SK-N-SH (cell line): ENCODE measurements around the gene MED19. TPM values are rescaled to one million over a fixed set of nuclear protein-coding genes. Genes with fewer than 3 reads are reported as not detected.

Experiments
- CTCF ChIA-PET: fragments of 300-600, 350-600 bp; formaldehyde crosslinking; extraction: SDS; loops from one replicate; lab custom pipeline; 2021; lab: Yijun Ruan, JAX
- POLR2A ChIA-PET: fragments of 350-600 bp; sonication (Branson Sonifier 250); formaldehyde crosslinking; extraction: SDS; loops from one replicate; lab custom pipeline; 2020; ENCODE audit warnings: antibody characterized with exemption, inconsistent platforms; lab: Yijun Ruan, JAX
- DNase-seq: peaks from one replicate; pipeline ENCODE4 v3.0.0; 2012
- H2AFZ ChIP-seq: fragments of 200-600 bp; sonication (generic); 2 replicates; pipeline ENCODE4 v1.8.1; 2016; ENCODE audit warnings: antibody characterized with exemption, mild to moderate bottlenecking, low read depth
- H3F3A ChIP-seq: fragments of 200-600 bp; sonication (generic); replicated peaks from 2 replicates; pipeline ENCODE3; 2016; ENCODE audit warnings: antibody characterized with exemption, mild to moderate bottlenecking; ENCODE audit not compliant: insufficient read depth
- H3K27ac ChIP-seq, 2 experiments: fragments of 200-500 bp in 1 of 2; fragments of 200-600 bp in 1 of 2; sonication (Bioruptor generic) in 1 of 2; sonication (generic), shearing (Covaris generic) in 1 of 2; 2 replicates each; pipeline versions ENCODE4 v1.5.1 to v1.6.1; 2014 to 2016; ENCODE audit warnings: low read depth in 2 of 2, inconsistent platforms in 1 of 2, low read length in 1 of 2, mild to moderate bottlenecking in 1 of 2, mixed read lengths in 1 of 2
- H3K27me3 ChIP-seq: fragments of 200-600 bp; sonication (generic), shearing (Covaris generic); 2 replicates; pipeline ENCODE4 v1.6.1; 2016; ENCODE audit warnings: mixed run types; ENCODE audit not compliant: insufficient read depth
- H3K36me3 ChIP-seq, 2 experiments: fragments of 200-500 bp in 1 of 2; fragments of 200-600 bp in 1 of 2; sonication (Bioruptor generic) in 1 of 2; sonication (generic) in 1 of 2; replicated peaks in 1 of 2; 2 replicates each; pipeline versions ENCODE3 to v1.5.1; 2014 to 2016; ENCODE audit warnings: low read length in 1 of 2, mild to moderate bottlenecking in 1 of 2; ENCODE audit not compliant: insufficient read depth in 2 of 2, control insufficient read depth in 1 of 2
- H3K4me1 ChIP-seq, 2 experiments: fragments of 200-500 bp in 1 of 2; fragments of 200-600 bp in 1 of 2; sonication (Bioruptor generic) in 1 of 2; sonication (generic), shearing (Covaris generic) in 1 of 2; 2 replicates each; pipeline versions ENCODE4 v1.5.1 to v1.6.1; 2014 to 2016; ENCODE audit warnings: low read depth in 1 of 2, low read length in 1 of 2, mixed run types in 1 of 2; ENCODE audit not compliant: insufficient read depth in 2 of 2, control insufficient read depth in 1 of 2
- H3K4me2 ChIP-seq: fragments of 200-600 bp; sonication (generic), shearing (Covaris generic); 2 replicates; pipeline ENCODE4 v1.6.1; 2017; ENCODE audit warnings: mixed run types
- H3K4me3 ChIP-seq, 2 experiments: fragments of 200-500 bp in 1 of 2; fragments of 200-600 bp in 1 of 2; sonication (Bioruptor generic) in 1 of 2; sonication (generic), shearing (Covaris generic) in 1 of 2; 2 replicates each; pipeline versions ENCODE4 v1.5.1 to v1.8.1; 2014 to 2016; ENCODE audit warnings: low read depth in 2 of 2, inconsistent platforms in 1 of 2, low read length in 1 of 2, mild to moderate bottlenecking in 1 of 2, mixed read lengths in 1 of 2, moderate library complexity in 1 of 2
- H3K79me2 ChIP-seq: fragments of 200-600 bp; sonication (generic); 2 replicates; pipeline ENCODE4 v1.8.1; 2017; ENCODE audit warnings: mild to moderate bottlenecking; ENCODE audit not compliant: insufficient read depth
- H3K9ac ChIP-seq: fragments of 200-600 bp; sonication (generic); 2 replicates; pipeline ENCODE4 v1.6.1; 2017; ENCODE audit warnings: mixed run types
- H3K9me2 ChIP-seq: fragments of 200-600 bp; sonication (generic); 2 replicates; pipeline ENCODE4 v1.6.1; 2017; ENCODE audit warnings: mixed run types
- H3K9me3 ChIP-seq: fragments of 200-600 bp; sonication (generic); 2 replicates; pipeline ENCODE4 v1.6.1; 2017; ENCODE audit warnings: mixed run types, mild to moderate bottlenecking, moderate library complexity
- H4K20me1 ChIP-seq: fragments of 200-600 bp; sonication (generic); 2 replicates; pipeline ENCODE4 v1.6.1; 2017; ENCODE audit warnings: mild to moderate bottlenecking, mixed run types; ENCODE audit not compliant: insufficient read depth
- CHD2 ChIP-seq: fragments of 150-350 bp; IDR thresholded peaks from 2 replicates; pipeline ENCODE4 v1.6.1; 2018; ENCODE audit warnings: low read length; ENCODE audit not compliant: partially characterized antibody
- ELF1 ChIP-seq: IDR thresholded peaks from 2 replicates; pipeline ENCODE4 v1.4.0; 2012
- FOXJ3 ChIP-seq: sonication (generic); formaldehyde crosslinking; IDR thresholded peaks from 2 replicates; pipeline ENCODE4 v1.5.1; 2020; ENCODE audit warnings: mild to moderate bottlenecking, missing genetic modification reagents
- FOXM1 ChIP-seq: IDR thresholded peaks from 2 replicates; pipeline ENCODE4 v1.4.0; 2012; ENCODE audit warnings: low read depth, mild to moderate bottlenecking
- JUND ChIP-seq: IDR thresholded peaks from 2 replicates; pipeline ENCODE4 v1.4.0; 2012
- MXI1 ChIP-seq: IDR thresholded peaks from 2 replicates; pipeline ENCODE4 v1.6.1; 2012; ENCODE audit warnings: mild to moderate bottlenecking, low read depth, low read length, improper control_type of control experiment
- NFIC ChIP-seq: IDR thresholded peaks from 2 replicates; pipeline ENCODE4 v1.4.0; 2012; ENCODE audit warnings: borderline replicate concordance
- POLR2AphosphoS5 ChIP-seq: IDR thresholded peaks from 2 replicates; pipeline ENCODE4 v1.6.1; 2012; ENCODE audit warnings: low read depth, low read length
- RAD21 ChIP-seq: IDR thresholded peaks from 2 replicates; pipeline ENCODE4 v1.6.1; 2012; ENCODE audit warnings: mild to moderate bottlenecking, low read length
- RCOR1 ChIP-seq: fragments of 150-350 bp; IDR thresholded peaks from 2 replicates; pipeline ENCODE4 v1.6.1; 2017; ENCODE audit warnings: antibody characterized with exemption, low read length
- RFX5 ChIP-seq: IDR thresholded peaks from 2 replicates; pipeline ENCODE4 v1.6.1; 2012; ENCODE audit warnings: mild to moderate bottlenecking, improper control_type of control experiment, low read length
- SMC3 ChIP-seq: IDR thresholded peaks from 2 replicates; pipeline ENCODE4 v1.6.1; 2012; ENCODE audit warnings: low read depth, low read length, improper control_type of control experiment
- TAF1 ChIP-seq: IDR thresholded peaks from 2 replicates; pipeline ENCODE4 v1.6.1; 2012; ENCODE audit warnings: low read depth, mild to moderate bottlenecking, low read length, moderate library complexity, borderline replicate concordance
- TEAD4 ChIP-seq: IDR thresholded peaks from 2 replicates; pipeline ENCODE4 v1.4.0; 2012; ENCODE audit warnings: mild to moderate bottlenecking, borderline replicate concordance; ENCODE audit not compliant: insufficient read depth
- YY1 ChIP-seq: IDR thresholded peaks from 2 replicates; pipeline ENCODE4 v1.4.0; 2012; ENCODE audit warnings: low read depth, mild to moderate bottlenecking
- WGBS: methylation state at CpG from one replicate; pipeline ENCODE4 v1.1.6; 2017; ENCODE audit warnings: low lambda C conversion rate; 5-methylcytosine and 5-hydroxymethylcytosine counted together
- polyA plus RNA-seq, 3 experiments: library from polyadenylated mRNA; depleted of rRNA; stranded (reverse); fragments of >200 nt; gene quantifications; 2 replicates each; pipeline ENCODE4 v1.2.3, GENCODE V29; 2012
- TF ChIP-seq, protein P1 (sequence below): fragments of 200-600 bp; sonication (generic); IDR thresholded peaks from 2 replicates; pipeline ENCODE4 v1.6.1; 2017; ENCODE audit warnings: antibody characterized with exemption, mild to moderate bottlenecking, moderate library complexity
- TF ChIP-seq, protein P2 (sequence below): fragments of 150-350 bp; IDR thresholded peaks from 2 replicates; pipeline ENCODE4 v1.6.1; 2017; ENCODE audit warnings: antibody characterized with exemption, low read length, low read depth, borderline replicate concordance
- TF ChIP-seq, protein P3 (sequence below): IDR thresholded peaks from 2 replicates; pipeline ENCODE4 v1.4.0; 2012; ENCODE audit warnings: low read depth, borderline replicate concordance
- TF ChIP-seq, protein P4 (sequence below): IDR thresholded peaks from 2 replicates; pipeline ENCODE4; 2012
- TF ChIP-seq, protein P5 (sequence below): IDR thresholded peaks from 2 replicates; pipeline ENCODE4 v1.4.0; 2012; ENCODE audit warnings: low read depth

MED19 gene
- polyA plus RNA-seq, 1 of the 3 experiments (the other 2 are of a cell fraction), result 38.7 TPM

DNA sequence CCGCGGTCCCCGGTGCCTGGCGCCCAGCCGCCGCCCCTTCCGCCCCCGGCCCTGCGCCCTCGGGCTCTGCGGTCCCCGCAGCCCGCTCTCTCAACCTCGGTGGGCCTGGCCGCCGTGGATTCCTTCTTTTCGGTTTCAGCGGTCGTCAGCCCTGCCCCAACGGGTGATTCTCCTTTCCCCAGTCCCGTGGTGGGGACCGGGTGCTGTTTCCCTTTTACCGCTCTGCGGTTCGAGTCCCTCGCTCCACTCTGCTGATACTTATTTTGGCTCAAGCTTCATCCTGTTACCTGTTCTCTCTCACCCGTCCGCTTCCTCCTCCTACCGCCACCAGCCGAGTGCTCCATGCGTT lies 43.6 kb downstream of the MED19 start:
- no peaks in the 10 kb centered on the region for H3K27me3 ChIP-seq
- under 1% methylated on average over 21 of the region's 31 CpGs for WGBS
- H3K9ac ChIP-seq, result peak overlapping the region; percentile 87
- peaks cover 9 to 12% of the 10 kb centered on the region in 2 experiments; a peak in 3 of 4 replicates for H3K4me1 ChIP-seq
- peak overlapping the region; percentile 78 to 85 for H3K4me3 ChIP-seq
- H2AFZ ChIP-seq, result peak overlapping the region; percentile 20; the same call in 1 of the 2 replicates
- no peak for DNase-seq
- H3K27ac ChIP-seq, result peak overlapping the region; percentile 93 to 97
- no peaks in the 10 kb centered on the region for H4K20me1 ChIP-seq
- TF ChIP-seq YY1, result no peak
- no peak for TF ChIP-seq RAD21
- TF ChIP-seq FOXJ3 (CRISPR knock-in tag), result no peak
- no peak for TF ChIP-seq NFIC
- TF ChIP-seq, protein P1, sequence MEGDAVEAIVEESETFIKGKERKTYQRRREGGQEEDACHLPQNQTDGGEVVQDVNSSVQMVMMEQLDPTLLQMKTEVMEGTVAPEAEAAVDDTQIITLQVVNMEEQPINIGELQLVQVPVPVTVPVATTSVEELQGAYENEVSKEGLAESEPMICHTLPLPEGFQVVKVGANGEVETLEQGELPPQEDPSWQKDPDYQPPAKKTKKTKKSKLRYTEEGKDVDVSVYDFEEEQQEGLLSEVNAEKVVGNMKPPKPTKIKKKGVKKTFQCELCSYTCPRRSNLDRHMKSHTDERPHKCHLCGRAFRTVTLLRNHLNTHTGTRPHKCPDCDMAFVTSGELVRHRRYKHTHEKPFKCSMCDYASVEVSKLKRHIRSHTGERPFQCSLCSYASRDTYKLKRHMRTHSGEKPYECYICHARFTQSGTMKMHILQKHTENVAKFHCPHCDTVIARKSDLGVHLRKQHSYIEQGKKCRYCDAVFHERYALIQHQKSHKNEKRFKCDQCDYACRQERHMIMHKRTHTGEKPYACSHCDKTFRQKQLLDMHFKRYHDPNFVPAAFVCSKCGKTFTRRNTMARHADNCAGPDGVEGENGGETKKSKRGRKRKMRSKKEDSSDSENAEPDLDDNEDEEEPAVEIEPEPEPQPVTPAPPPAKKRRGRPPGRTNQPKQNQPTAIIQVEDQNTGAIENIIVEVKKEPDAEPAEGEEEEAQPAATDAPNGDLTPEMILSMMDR, result no peak
- TF ChIP-seq CHD2, result no peak
- no peak for TF ChIP-seq TEAD4
- TF ChIP-seq JUND, result no peak
- no peak for TF ChIP-seq POLR2AphosphoS5
- no peak for TF ChIP-seq SMC3
- TF ChIP-seq RCOR1, result no peak
- TF ChIP-seq, protein P2, sequence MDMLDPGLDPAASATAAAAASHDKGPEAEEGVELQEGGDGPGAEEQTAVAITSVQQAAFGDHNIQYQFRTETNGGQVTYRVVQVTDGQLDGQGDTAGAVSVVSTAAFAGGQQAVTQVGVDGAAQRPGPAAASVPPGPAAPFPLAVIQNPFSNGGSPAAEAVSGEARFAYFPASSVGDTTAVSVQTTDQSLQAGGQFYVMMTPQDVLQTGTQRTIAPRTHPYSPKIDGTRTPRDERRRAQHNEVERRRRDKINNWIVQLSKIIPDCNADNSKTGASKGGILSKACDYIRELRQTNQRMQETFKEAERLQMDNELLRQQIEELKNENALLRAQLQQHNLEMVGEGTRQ, result no peak
- TF ChIP-seq, all 33 proteins: peak for 0
- H3K4me2 ChIP-seq, result peak overlapping the region; percentile 86
- ChIA-PET POLR2A (no interaction called here), CTCF (interaction anchor here (0.7 to 1.3 kb wide), 4 partner anchors 11 to 210 kb away, joined by 3 to 5 read pairs (median 4); no protein-coding TSS in a partner anchor)
- H3K9me3 ChIP-seq, result no peaks in the 10 kb centered on the region
- H3K79me2 ChIP-seq, result peaks cover 55% of the 10 kb centered on the region
- no peaks in the 10 kb centered on the region for H3F3A ChIP-seq
- H3K36me3 ChIP-seq, result peaks cover 16 to 21% of the 10 kb centered on the region in 2 experiments
- no peaks in the 10 kb centered on the region for H3K9me2 ChIP-seq

DNA sequence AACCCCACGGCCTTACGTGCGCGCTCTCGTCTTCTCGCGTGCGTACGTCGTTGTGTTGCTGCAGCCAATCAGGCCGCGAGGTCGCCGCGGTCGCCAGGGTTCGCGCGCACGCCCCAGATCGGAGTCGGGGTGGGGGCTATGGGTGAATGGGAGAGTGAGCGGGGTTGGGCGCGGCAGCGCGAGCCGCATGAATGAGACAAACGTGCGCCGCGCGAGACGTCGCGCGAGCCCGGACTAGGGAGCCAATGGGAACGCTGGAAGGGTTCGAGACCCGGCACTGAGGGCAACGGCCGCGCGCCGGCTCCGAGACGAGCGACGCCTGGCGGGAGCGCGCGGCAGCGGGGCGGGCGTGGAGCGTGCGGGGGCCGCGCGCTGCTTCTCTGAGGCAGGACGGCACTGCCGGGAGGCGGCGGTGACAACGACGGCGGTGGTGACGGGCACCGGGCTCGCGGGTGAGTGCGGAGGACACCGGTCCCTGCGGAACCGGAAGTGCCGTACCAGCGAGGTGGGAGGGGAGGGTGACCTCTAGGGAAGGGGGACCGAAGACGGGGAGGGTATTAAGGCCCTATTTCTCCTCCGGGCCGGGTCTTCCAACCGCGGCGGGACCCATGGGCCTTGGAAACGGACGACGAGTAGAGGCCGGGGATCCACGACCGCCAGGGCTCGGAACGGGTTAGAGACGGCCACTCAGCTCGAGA lies 44.1 kb downstream of the MED19 start, which contains the start of gene ZDHHC5:
Gene ZDHHC5 (plus strand): TSS at position 379 of the 698 bp plus-strand sequence. CDS start 4,977 bp downstream, outside the sequence.
- POLR2A ChIA-PET, result no interaction called here
- TF ChIP-seq, protein P3, sequence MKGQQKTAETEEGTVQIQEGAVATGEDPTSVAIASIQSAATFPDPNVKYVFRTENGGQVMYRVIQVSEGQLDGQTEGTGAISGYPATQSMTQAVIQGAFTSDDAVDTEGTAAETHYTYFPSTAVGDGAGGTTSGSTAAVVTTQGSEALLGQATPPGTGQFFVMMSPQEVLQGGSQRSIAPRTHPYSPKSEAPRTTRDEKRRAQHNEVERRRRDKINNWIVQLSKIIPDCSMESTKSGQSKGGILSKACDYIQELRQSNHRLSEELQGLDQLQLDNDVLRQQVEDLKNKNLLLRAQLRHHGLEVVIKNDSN, result no peak
- TF ChIP-seq RFX5 (peak; percentile 79), TAF1 (no peak; the same call in 1 of the 2 replicates), RAD21 (no peak), FOXM1 (no peak), ELF1 (peak; percentile 37; the same call in 1 of the 2 replicates), POLR2AphosphoS5 (peak; percentile 52; the same call in 1 of the 2 replicates), JUND (no peak), SMC3 (no peak), MXI1 (peak; percentile 76), CHD2 (peak; percentile 97)
- TF ChIP-seq, protein P4, sequence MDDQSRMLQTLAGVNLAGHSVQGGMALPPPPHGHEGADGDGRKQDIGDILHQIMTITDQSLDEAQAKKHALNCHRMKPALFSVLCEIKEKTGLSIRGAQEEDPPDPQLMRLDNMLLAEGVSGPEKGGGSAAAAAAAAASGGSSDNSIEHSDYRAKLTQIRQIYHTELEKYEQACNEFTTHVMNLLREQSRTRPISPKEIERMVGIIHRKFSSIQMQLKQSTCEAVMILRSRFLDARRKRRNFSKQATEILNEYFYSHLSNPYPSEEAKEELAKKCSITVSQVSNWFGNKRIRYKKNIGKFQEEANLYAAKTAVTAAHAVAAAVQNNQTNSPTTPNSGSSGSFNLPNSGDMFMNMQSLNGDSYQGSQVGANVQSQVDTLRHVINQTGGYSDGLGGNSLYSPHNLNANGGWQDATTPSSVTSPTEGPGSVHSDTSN, result no peak
- TF ChIP-seq, protein P5, sequence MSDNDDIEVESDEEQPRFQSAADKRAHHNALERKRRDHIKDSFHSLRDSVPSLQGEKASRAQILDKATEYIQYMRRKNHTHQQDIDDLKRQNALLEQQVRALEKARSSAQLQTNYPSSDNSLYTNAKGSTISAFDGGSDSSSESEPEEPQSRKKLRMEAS, result no peak

More for the DNA sequence above, 44.1 kb downstream of the MED19 start, which contains the start of gene ZDHHC5:
- Histone ChIP-seq H3F3A (no peaks in the 10 kb centered on the region), H3K4me3 (peak within 1 kb of the TSS; percentile 78 to 85), H3K4me1 (peaks cover 9 to 12% of the 10 kb centered on the region in 2 experiments; a peak in 3 of 4 replicates), H3K9me3 (no peaks in the 10 kb centered on the region), H3K79me2 (peaks cover 50% of the 10 kb centered on the region), H3K27ac (peak within 1 kb of the TSS; percentile 93 to 97), H3K27me3 (no peaks in the 10 kb centered on the region), H3K36me3 (peaks cover 11 to 15% of the 10 kb centered on the region in 2 experiments), H3K9me2 (no peaks in the 10 kb centered on the region), H4K20me1 (no peaks in the 10 kb centered on the region), H2AFZ (peak within 1 kb of the TSS; percentile 83), H3K9ac (peak within 1 kb of the TSS; percentile 87), H3K4me2 (peak within 1 kb of the TSS; percentile 95)
- peak; percentile 98 for DNase-seq
- 1% methylated on average over 26 of the region's 96 CpGs for WGBS
- CTCF ChIA-PET, result interaction anchor here (0.7 to 1.3 kb wide), 5 partner anchors 11 to 316 kb away, joined by 3 to 5 read pairs (median 3); no protein-coding TSS in a partner anchor
